Pancreas (tissue), 10 donors: ENCODE measurements around the gene HIVEP3. TPM values are rescaled to one million over a fixed set of nuclear protein-coding genes. Genes with fewer than 3 reads are reported as not detected.
A peak's percentile ranks its signal among the peaks of the same experiment; 100 is the strongest.

Experiments
- ATAC-seq, 4 donors: fragments of 200-7000 bp; cut with Tn5 transposase; one replicate each; pipeline versions ENCODE4 v1.8.0 to v1.9.1; 2020; ENCODE audit warnings: mild to moderate bottlenecking in 4 of 4, moderate library complexity in 4 of 4
- DNase-seq, 6 donors: peaks; one replicate each; pipeline ENCODE4 v3.0.0-alpha.2; 2020
- FAIRE-seq: peaks from 2 replicates; lab custom pipeline; 2012; peaks lifted over from hg19 to GRCh38; lab: Jason Lieb, UNC
- H3K27ac ChIP-seq, 4 donors: fragments of 200-600 bp; sonication (generic); 1 replicate in 3 of 4; 2 replicates in 1 of 4; pipeline versions ENCODE4 v1.5.0 to v1.8.0; 2020
- H3K27me3 ChIP-seq, 4 donors: fragments of 200-600 bp; one replicate each; pipeline ENCODE4 v1.8.0; 2021
- H3K36me3 ChIP-seq, 3 donors: fragments of 200-600 bp; sonication (generic) in 1 of 3; one replicate each; pipeline versions ENCODE4 v1.5.0 to v1.8.0; 2020 to 2021
- H3K4me1 ChIP-seq, 3 donors: fragments of 200-600 bp; one replicate each; pipeline ENCODE4 v1.8.0; 2021
- H3K4me3 ChIP-seq, 4 donors: fragments of 200-600 bp; sonication (generic) in 2 of 4; one replicate each; pipeline versions ENCODE4 v1.5.0 to v1.8.0; 2020 to 2021
- H3K9me3 ChIP-seq, 4 donors: fragments of 200-600 bp; one replicate each; pipeline ENCODE4 v1.8.0; 2021
- CTCF ChIP-seq, 4 donors: fragments of 200-600 bp; sonication (generic) in 3 of 4; IDR thresholded peaks; one replicate each; pipeline versions ENCODE4 v1.5.0 to v1.8.0; 2021; ENCODE audit warnings: antibody characterized with exemption in 4 of 4
- WGBS, 2 donors: extraction: QIAGEN DNeasy Blood & Tissue Kit; methylation state at CpG; one replicate each; pipeline ENCODE4 v1.1.7; 2013; 5-methylcytosine and 5-hydroxymethylcytosine counted together
- intact Hi-C, 3 donors: fragments of 100-400 bp; cut with DNase I; formaldehyde crosslinking; loops; one replicate each; pipeline versions ENCODE4 v1.11.1 to v1.14.2; 2022
- polyA plus RNA-seq, 2 donors: library from polyadenylated mRNA; stranded (reverse); fragments of 200-250 nt; gene quantifications; one replicate each; pipeline ENCODE4 v1.2.3, GENCODE V29; 2013
- total RNA-seq, 6 donors: library from RNA; stranded (reverse); fragmentation: NEBNext Ultra II Directional in 4 of 6; extraction: Animal tissue kit (Norgen Biotek cat#: 25700) in 4 of 6; gene quantifications; one replicate each; pipeline versions ENCODE4 v1.2.1 to v1.2.4, GENCODE V29; 2021 to 2023
- donor health status: healthy with polysubstance abuse.
- donor health status: DM: no; HTN: no; CAD: no; lungs with moderate emphysema.
- donor health status: DM: no; HTN: no; CAD: no.
- donor health status: control.
- donor health status: control.
- donor health status: Bipolar disorder and iron deficiency.
- donor health status: DM: yes; HTN: yes; CAD: no.
- donor health status: DM: no; HTN: no; CAD: no.
- donor health status: DM: no; HTN: no; CAD: no.
- donor health status: DM: yes; HTN: yes; CAD: no.

Gene HIVEP3
- total and polyA plus RNA-seq, 8 donors: 2.7 to 5.0 (median 3.1) TPM

DNA sequence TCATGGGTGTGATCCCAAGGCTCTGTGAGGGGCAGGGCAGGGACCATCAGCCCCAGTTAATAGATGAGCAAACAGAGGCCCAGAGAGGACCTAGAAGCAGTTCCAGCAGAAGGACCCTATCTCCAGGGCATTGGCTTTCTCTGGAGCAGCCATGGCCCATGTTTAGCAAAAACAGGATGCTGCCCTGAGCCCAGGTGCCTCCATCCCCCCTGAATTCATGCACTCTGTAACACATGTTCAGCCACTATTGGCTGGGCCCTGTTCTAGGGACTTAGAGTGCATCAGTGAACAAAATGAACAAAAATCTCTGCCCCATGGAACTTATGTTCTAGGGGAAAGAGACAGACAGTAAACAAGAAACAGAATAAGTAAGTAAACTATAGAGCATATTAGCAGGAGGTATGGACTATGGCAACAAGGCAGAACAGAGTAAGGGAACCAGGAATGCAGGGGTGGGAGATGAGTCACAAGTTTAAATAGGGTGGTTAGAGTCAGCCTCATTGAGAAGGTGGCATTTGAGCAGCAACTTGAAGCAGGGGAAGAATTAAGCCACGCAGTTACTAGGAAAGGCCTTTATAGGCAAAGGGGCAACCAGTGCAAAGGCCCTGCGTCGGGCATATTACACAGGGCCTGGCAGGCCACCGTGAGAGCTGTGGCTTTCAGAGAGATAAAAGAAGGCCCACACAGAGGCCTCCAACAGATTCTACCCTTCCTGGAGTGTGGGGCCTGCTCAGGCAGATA, 248.3 kb downstream of the HIVEP3 start:
- intact Hi-C loops: no loop called here
- Histone ChIP-seq H3K27me3 (no peaks in the 10 kb centered on the region), H3K27ac (no peak overlapping the region), H3K4me3 (no peak overlapping the region), H3K36me3 (no peaks in the 10 kb centered on the region), H3K4me1 (peaks cover 0 to 11% (median 4%) of the 10 kb centered on the region in 3 donors), H3K9me3 (no peaks in the 10 kb centered on the region)
- FAIRE-seq (no peak), ATAC-seq (no peak), DNase-seq (peak in 1 of 6 donors; percentile 20)
- TF ChIP-seq CTCF (IDR thresholded peaks at IDR 0.05): no peak
- WGBS, 2 donors: 89 to 94% methylated on average over 4 of the region's 4 CpGs

DNA sequence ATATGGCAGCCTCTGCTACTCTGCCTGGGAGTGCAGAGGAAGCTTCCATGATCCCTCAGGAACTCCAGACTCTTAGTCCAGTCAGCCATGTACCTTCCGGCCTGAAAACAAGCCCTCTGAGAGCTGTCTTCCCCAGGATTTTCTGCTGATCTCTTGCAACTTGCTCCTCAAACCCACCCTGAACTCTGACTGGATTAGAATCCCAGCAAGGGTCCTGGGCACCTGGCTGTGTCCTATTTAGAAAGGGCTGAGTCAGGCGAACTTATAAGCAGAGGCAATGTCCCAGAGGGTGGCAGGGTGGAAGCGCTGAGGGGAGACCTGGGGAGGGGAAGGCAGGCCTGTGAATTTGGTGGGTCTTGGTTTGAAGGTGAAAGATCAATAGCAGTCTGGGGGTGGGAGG, 249.8 kb downstream of the HIVEP3 start:
- peaks cover 0 to 11% (median 4%) of the 10 kb centered on the region in 3 donors for H3K4me1 ChIP-seq
- intact Hi-C loops: no loop called here
- H3K27me3 ChIP-seq: no peaks in the 10 kb centered on the region
- FAIRE-seq (no peak), ATAC-seq (no peak), DNase-seq (peak in 1 of 6 donors; percentile 10)
- 93 to 94% methylated on average over 3 of the region's 3 CpGs for WGBS, 2 donors
- H3K4me3 ChIP-seq: no peak overlapping the region
- H3K9me3 ChIP-seq: no peaks in the 10 kb centered on the region
- no peaks in the 10 kb centered on the region for H3K36me3 ChIP-seq
- no peak overlapping the region for H3K27ac ChIP-seq
- TF ChIP-seq CTCF (IDR thresholded peaks at IDR 0.05): no peak

- Histone ChIP-seq H3K9me3 (no peaks in the 10 kb centered on the region), H3K27me3 (no peaks in the 10 kb centered on the region), H3K36me3 (no peaks in the 10 kb centered on the region), H3K27ac (no peak overlapping the region), H3K4me1 (peaks cover 0 to 11% (median 4%) of the 10 kb centered on the region in 3 donors), H3K4me3 (no peak overlapping the region)
- FAIRE-seq: no peak
- TF ChIP-seq CTCF (IDR thresholded peaks at IDR 0.05): no peak
- 90 to 93% methylated on average over 7 of the region's 7 CpGs for WGBS, 2 donors
- intact Hi-C loops: no loop called here
- DNase-seq: peak in 1 of 6 donors; percentile 34
- no peak for ATAC-seq
Measured at GRCh38 chr1:41668054-41668660, 250.6 kb downstream of the HIVEP3 start.

GRCh38 chr1:41666981-41667631, 251.6 kb downstream of the HIVEP3 start:
- Histone ChIP-seq H3K4me3 (no peak overlapping the region), H3K27ac (peak overlapping the region in 2 of 4 donors; percentile 40 to 58), H3K36me3 (no peaks in the 10 kb centered on the region), H3K4me1 (peaks cover 0 to 11% (median 4%) of the 10 kb centered on the region in 3 donors), H3K27me3 (no peaks in the 10 kb centered on the region), H3K9me3 (no peaks in the 10 kb centered on the region)
- ATAC-seq (peak; percentile 67 to 73 (median 70)), DNase-seq (peak in 4 of 6 donors; percentile 48 to 77 (median 74)), FAIRE-seq (no peak)
- no peak for TF ChIP-seq CTCF (IDR thresholded peaks at IDR 0.05)
- intact Hi-C loops: no loop called here
- 49 to 54% methylated on average over 3 of the region's 3 CpGs for WGBS, 2 donors
